GM15510 (cell line): Measurements from ENCODE around the gene DDX39B.

ENCODE experiments used
- POLR2A ChIP-seq: IDR thresholded peaks from 3 replicates; pipeline ENCODE4 v1.6.1; 2011; ENCODE audit warnings: borderline replicate concordance; ENCODE audit not compliant: insufficient read length; ENCODE audit errors: extremely low read depth

Gene DDX39B

GRCh38 chr6:31559958-31560696, 18.3 kb upstream of the DDX39B start:
- no peak for TF ChIP-seq POLR2A

DNA sequence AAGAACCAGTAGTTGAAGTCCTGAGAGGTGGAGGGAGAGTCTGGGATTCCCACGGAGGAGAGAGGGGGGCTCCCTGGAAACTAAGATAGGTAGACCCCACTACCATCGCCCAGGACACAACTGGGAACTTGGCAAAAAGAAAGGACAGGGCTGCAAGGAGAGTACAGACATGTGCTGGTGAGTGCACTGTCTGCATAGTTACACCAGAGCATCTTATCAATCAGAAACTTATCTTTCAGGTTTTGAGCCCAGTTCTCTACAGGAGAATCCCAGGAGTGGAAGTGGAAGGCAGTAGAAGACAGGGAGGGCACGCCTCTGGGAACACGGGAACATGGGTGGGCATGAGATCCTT, 17.8 kb upstream of the DDX39B start:
- no peak for TF ChIP-seq POLR2A

GRCh38 chr6:31558631-31559500, 17.1 kb upstream of the DDX39B start:
- no peak for TF ChIP-seq POLR2A

DNA sequence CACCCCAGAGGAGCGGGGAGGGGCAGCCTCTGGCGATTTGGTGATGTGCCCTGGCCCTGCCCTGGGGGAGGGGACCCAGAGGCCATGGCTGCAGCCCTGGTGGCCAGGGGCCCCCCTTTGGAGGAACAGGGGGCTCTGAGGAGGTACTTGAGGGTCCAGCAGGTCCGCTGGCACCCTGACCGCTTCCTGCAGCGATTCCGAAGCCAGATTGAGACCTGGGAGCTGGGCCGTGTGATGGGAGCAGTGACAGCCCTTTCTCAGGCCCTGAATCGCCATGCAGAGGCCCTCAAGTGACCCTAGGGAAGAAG, 16.5 kb upstream of the DDX39B start:
- no peak for TF ChIP-seq POLR2A

- no peak for TF ChIP-seq POLR2A
Measured at GRCh38 chr6:31557443-31558317, 15.9 kb upstream of the DDX39B start.

DNA sequence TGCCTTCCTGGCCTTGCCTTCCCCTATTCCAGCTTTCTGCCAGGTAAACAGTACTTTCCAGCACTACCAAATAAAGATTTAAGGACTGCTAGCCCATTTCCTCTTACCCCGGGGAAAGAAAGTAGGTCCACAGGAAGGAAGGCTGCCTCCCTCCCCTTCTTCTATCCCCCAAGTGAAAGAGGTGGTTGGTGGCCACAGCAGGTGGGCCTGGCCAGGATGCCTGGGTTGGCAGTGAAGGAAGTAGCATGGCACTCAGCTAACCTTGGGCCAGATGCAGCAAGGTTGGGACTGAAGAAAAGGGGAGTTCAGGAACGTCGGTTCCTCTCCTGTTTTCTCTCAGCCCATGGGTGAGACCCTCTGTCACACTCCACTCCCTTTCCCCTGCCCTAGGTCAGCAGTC, 14.5 kb upstream of the DDX39B start:
- no peak for TF ChIP-seq POLR2A

- TF ChIP-seq POLR2A: no peak
Measured at GRCh38 chr6:31548544-31548873, 6.7 kb upstream of the DDX39B start.

DNA sequence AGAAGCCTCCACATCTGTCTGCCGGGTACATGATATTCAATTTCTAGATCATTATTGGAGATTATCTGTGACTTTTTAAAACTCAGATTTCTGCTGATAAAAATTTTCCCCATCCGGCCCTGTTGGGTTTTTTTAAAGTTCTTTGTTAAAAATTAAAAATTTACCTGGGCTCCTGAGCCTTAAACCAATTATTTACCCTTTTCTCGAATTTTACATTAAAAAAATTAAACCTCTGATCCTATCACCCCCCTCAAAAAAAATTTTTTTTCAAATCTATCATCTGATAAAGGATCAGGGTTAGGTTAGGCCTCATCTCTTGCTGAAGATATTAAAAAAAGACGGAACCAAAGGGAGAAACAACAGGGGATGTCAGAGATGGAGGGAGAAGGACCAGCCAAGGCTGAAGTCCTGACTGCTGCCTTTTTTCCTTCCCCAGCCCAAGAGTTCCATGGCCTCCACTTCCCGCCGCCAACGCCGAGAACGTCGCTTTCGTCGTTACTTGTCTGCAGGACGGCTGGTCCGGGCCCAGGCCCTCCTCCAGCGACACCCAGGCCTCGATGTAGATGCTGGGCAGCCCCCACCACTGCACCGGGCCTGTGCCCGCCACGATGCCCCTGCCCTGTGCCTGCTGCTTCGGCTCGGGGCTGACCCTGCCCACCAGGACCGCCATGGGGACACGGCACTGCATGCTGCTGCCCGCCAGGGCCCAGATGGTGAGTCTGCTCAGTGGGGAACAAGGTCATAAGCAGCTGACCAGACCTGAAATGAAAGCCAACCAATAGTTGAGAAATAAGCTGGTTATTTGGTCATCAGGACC, 6.1 kb upstream of the DDX39B start:
- TF ChIP-seq POLR2A: no peak

DNA sequence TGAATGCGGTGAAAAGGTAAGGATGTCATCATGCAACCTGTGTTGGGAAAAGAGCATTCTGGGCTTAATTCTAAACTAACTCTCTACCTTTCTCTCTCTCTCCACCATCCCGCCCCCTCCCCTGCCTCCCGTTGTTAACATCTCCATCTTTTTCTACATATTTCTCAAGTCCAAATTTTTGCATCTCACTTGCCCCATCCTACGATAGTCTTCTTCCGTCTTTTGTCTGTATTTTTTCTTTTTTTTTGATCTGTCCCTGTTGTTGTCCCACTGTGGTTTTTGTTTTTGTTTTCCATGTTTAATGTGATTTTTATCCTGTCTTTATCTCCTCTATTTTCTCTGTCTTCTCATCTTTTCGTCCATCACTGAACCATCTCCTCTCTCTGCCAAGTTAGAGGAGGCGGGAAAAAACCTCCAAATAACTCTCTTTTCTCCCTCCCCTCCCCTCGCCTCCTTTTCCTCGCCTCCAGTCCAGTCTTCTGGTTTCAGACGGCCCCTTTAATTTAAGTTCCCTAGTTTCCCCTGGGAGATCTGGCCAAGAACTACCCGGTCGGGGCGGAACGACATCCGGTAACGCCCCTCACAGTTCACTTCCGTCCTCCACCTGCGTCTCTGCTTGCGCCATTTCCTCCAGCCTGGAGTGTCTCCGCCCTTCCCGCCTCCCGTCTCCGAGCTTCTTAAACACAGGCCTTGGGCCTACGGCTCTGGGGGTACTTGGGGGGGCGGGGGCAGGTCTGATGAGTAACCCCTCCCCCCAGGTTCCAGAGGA, 5.3 kb upstream of the DDX39B start, which contains the start of gene NFKBIL1:
NFKBIL1 (plus strand) TSS at position 651 of the 769 bp plus-strand sequence; CDS start at position 738, 87 bp downstream.
- TF ChIP-seq POLR2A: peak; percentile 58

GRCh38 chr6:31546339-31546957, 4.6 kb upstream of the DDX39B start, which contains the start of gene ATP6V1G2:
Gene ATP6V1G2 (minus strand): TSS chr6:31546608. CDS start chr6:31546559, 49 bp downstream.
- TF ChIP-seq POLR2A: no peak

DNA sequence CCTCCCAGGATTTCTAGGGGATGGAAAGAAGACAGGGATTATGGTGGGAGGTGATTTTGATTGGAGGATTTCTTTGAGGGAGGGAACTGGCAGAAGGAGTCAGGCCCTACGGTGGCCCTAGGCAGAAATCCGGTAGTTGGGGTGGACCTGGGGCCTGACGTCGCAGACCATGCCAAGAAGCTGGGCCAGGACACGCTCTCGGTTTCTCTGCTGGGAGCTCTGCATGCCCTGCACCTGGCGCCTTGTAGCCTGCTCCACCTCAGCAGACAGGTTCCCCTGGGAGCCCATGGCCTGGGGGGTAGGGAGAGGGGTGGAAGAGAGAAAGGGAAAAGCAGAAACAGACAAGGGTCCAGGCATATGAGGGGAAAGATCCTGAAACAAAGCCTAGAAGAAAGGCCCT, 3.5 kb upstream of the DDX39B start:
- no peak for TF ChIP-seq POLR2A

DNA sequence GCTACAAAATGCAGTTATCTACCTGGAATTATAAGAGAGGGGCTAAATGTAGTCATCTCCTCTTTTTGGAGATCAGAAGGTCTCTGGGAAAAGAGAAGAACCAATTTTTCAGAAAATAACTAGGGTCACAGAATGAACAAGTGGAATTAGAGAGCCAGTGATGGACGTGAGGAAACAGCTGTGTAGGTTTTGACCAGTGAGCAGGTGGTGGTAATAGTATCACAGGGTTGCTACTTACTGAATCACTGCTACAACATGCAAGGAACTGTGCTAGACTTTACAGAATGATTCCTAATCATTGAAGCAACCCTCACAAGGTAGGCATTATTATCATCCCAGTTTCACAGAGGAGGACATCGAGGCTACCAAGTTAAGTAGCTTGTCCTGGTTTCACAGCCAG, 2.9 kb upstream of the DDX39B start:
- no peak for TF ChIP-seq POLR2A

GRCh38 chr6:31543639-31544038, 1.8 kb upstream of the DDX39B start:
- no peak for TF ChIP-seq POLR2A
